Gastroesophageal sphincter (tissue), 4 donors: ENCODE measurements around the gene LAMA5. TPM values are rescaled to one million over a fixed set of nuclear protein-coding genes. Genes with fewer than 3 reads are reported as not detected.

ENCODE experiments used
- ATAC-seq: fragments of 150-250 bp; one replicate; pipeline ENCODE4 v1.9.1; 2016; ENCODE audit warnings: mild to moderate bottlenecking, moderate library complexity
- H3K27ac ChIP-seq, 4 donors: fragments of 200-600 bp; sonication (generic) in 3 of 4; 1 replicate in 3 of 4; 2 replicates in 1 of 4; pipeline ENCODE4 v1.5.1; 2016 to 2019
- H3K27me3 ChIP-seq: fragments of 200-600 bp; sonication (generic); one replicate; pipeline ENCODE4 v1.5.1; 2019
- H3K36me3 ChIP-seq, 2 donors: fragments of 200-600 bp; sonication (generic); one replicate each; pipeline ENCODE4 v1.5.1; 2019; ENCODE audit warnings: control low read depth in 1 of 2
- H3K4me1 ChIP-seq, 3 donors: fragments of 200-600 bp; sonication (generic); 1 replicate in 2 of 3; 2 replicates in 1 of 3; pipeline ENCODE4 v1.5.1; 2016 to 2019; ENCODE audit warnings: control low read depth in 2 of 3
- H3K4me3 ChIP-seq, 2 donors: fragments of 200-600 bp; sonication (generic); one replicate each; pipeline ENCODE4 v1.5.1; 2019; ENCODE audit warnings: mild to moderate bottlenecking in 1 of 2, moderate library complexity in 1 of 2
- H3K9me3 ChIP-seq, 3 donors: fragments of 200-600 bp; sonication (generic); one replicate each; pipeline ENCODE4 v1.5.1; 2017 to 2019; ENCODE audit warnings: control low read depth in 2 of 3
- CTCF ChIP-seq, 4 experiments: fragments of 200-600 bp in 2 of 4; fragments of 450-650 bp in 2 of 4; sonication (generic) in 1 of 4; IDR thresholded peaks; one replicate each; pipeline ENCODE4 v1.5.1; 2017 to 2019; ENCODE audit warnings: antibody characterized with exemption in 4 of 4, mild to moderate bottlenecking in 2 of 4, moderate library complexity in 2 of 4
- EP300 ChIP-seq: sonication (generic); formaldehyde crosslinking; IDR thresholded peaks from one replicate; pipeline ENCODE4 v1.6.1; 2017; ENCODE audit warnings: antibody characterized with exemption, mild to moderate bottlenecking
- POLR2A ChIP-seq, 2 donors: fragments of 450-650 bp; IDR thresholded peaks; one replicate each; pipeline ENCODE4 v1.6.1; 2017; ENCODE audit warnings: antibody characterized with exemption in 2 of 2, mild to moderate bottlenecking in 2 of 2, moderate library complexity in 1 of 2
- POLR2AphosphoS5 ChIP-seq: sonication (generic); formaldehyde crosslinking; IDR thresholded peaks from one replicate; pipeline ENCODE4 v1.6.1; 2017; ENCODE audit warnings: antibody characterized with exemption
- WGBS, 2 donors: methylation state at CpG; one replicate each; pipeline ENCODE4 v1.1.5; 2018; ENCODE audit warnings: low coverage in 1 of 2; 5-methylcytosine and 5-hydroxymethylcytosine counted together
- total RNA-seq, 4 donors: library from RNA; depleted of rRNA; stranded (reverse); fragments of >200 nt; gene quantifications; one replicate each; pipeline ENCODE4 v1.1.0, GENCODE V29; 2016

LAMA5 gene
- total RNA-seq, 4 donors from 2014 or later: 58.6 to 259 (median 172) TPM

- no peak overlapping the region for H3K27ac ChIP-seq
- WGBS, 2 donors: 94 to 100% methylated on average over 5 to 9 of the region's 44 CpGs
- peaks cover 0 to 17% (median 10%) of the 10 kb centered on the region in 3 donors for H3K4me1 ChIP-seq
- TF ChIP-seq POLR2A (IDR thresholded peaks at IDR 0.05) (no peak), EP300 (no peak), POLR2AphosphoS5 (no peak), CTCF (IDR thresholded peaks at IDR 0.05) (no peak)
- peaks cover 0 to 87% of the 10 kb centered on the region in 2 donors for H3K36me3 ChIP-seq
- H3K27me3 ChIP-seq: no peaks in the 10 kb centered on the region
- no peaks in the 10 kb centered on the region for H3K9me3 ChIP-seq
- ATAC-seq: no peak
- H3K4me3 ChIP-seq: no peak overlapping the region
Measured at GRCh38 chr20:62391165-62392076, 24.3 kb upstream of the LAMA5 start.

- Histone ChIP-seq H3K4me1 (peaks cover 0 to 26% (median 18%) of the 10 kb centered on the region in 3 donors), H3K27me3 (no peaks in the 10 kb centered on the region), H3K27ac (no peak overlapping the region), H3K9me3 (no peaks in the 10 kb centered on the region), H3K4me3 (no peak overlapping the region), H3K36me3 (peaks cover 0 to 79% of the 10 kb centered on the region in 2 donors)
- 77 to 78% methylated on average over 17 to 26 of the region's 29 CpGs for WGBS, 2 donors
- no peak for ATAC-seq
- TF ChIP-seq POLR2AphosphoS5 (no peak), POLR2A (IDR thresholded peaks at IDR 0.05) (no peak), CTCF (IDR thresholded peaks at IDR 0.05) (no peak), EP300 (no peak)
Measured at GRCh38 chr20:62390317-62391164, 23.4 kb upstream of the LAMA5 start.

- TF ChIP-seq POLR2A (IDR thresholded peaks at IDR 0.05) (no peak), EP300 (no peak), POLR2AphosphoS5 (peak; percentile 6), CTCF (IDR thresholded peaks at IDR 0.05) (no peak)
- ATAC-seq: no peak
- Histone ChIP-seq H3K4me1 (peaks cover 0 to 33% (median 19%) of the 10 kb centered on the region in 3 donors), H3K27me3 (no peaks in the 10 kb centered on the region), H3K4me3 (no peak overlapping the region), H3K36me3 (peaks cover 0 to 70% of the 10 kb centered on the region in 2 donors), H3K27ac (no peak overlapping the region), H3K9me3 (no peaks in the 10 kb centered on the region)
- WGBS, 2 donors: 40 to 54% methylated on average over 1 to 3 of the region's 5 CpGs
Measured at GRCh38 chr20:62389601-62390087, 22.5 kb upstream of the LAMA5 start.

GRCh38 chr20:62388839-62389600, 21.9 kb upstream of the LAMA5 start:
- H3K4me1 ChIP-seq: peaks cover 0 to 33% (median 19%) of the 10 kb centered on the region in 3 donors
- H3K4me3 ChIP-seq: no peak overlapping the region
- WGBS, 2 donors: 82 to 83% methylated on average over 3 to 8 of the region's 11 CpGs
- peaks cover 0 to 64% of the 10 kb centered on the region in 2 donors for H3K36me3 ChIP-seq
- no peaks in the 10 kb centered on the region for H3K9me3 ChIP-seq
- TF ChIP-seq CTCF (IDR thresholded peaks at IDR 0.05) (no peak), EP300 (no peak), POLR2A (IDR thresholded peaks at IDR 0.05) (no peak), POLR2AphosphoS5 (no peak)
- H3K27me3 ChIP-seq: no peaks in the 10 kb centered on the region
- no peak for ATAC-seq
- H3K27ac ChIP-seq: no peak overlapping the region
